ENCODE measurements around the gene SPPL2C.

GRCh38 chr17:45834471-45835396 lies 9.9 kb upstream of the SPPL2C start:
- TF ChIP-seq, protein P1, sequence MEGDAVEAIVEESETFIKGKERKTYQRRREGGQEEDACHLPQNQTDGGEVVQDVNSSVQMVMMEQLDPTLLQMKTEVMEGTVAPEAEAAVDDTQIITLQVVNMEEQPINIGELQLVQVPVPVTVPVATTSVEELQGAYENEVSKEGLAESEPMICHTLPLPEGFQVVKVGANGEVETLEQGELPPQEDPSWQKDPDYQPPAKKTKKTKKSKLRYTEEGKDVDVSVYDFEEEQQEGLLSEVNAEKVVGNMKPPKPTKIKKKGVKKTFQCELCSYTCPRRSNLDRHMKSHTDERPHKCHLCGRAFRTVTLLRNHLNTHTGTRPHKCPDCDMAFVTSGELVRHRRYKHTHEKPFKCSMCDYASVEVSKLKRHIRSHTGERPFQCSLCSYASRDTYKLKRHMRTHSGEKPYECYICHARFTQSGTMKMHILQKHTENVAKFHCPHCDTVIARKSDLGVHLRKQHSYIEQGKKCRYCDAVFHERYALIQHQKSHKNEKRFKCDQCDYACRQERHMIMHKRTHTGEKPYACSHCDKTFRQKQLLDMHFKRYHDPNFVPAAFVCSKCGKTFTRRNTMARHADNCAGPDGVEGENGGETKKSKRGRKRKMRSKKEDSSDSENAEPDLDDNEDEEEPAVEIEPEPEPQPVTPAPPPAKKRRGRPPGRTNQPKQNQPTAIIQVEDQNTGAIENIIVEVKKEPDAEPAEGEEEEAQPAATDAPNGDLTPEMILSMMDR (IDR thresholded peaks at IDR 0.05), result no peak
- no peak for TF ChIP-seq POLR2AphosphoS5 (IDR thresholded peaks at IDR 0.05)
- TF ChIP-seq POLR2A (IDR thresholded peaks at IDR 0.05), result no peak

All from prostate gland (tissue), 2 donors.